Smooth muscle cell (in vitro differentiated cells): Measurements from ENCODE around the gene DMD. TPM values are rescaled to one million over a fixed set of nuclear protein-coding genes. Genes with fewer than 3 reads are reported as not detected.

Experiments
- DNase-seq: peaks from one replicate; lab custom pipeline; 2025; ENCODE audit not compliant: unreplicated experiment; lab: John Stamatoyannopoulos, UW
- H2AFZ ChIP-seq: fragments of 200-600 bp; sonication (generic); 2 replicates; pipeline ENCODE4 v1.6.0; 2016; ENCODE audit warnings: antibody characterized with exemption, low read depth, mild to moderate bottlenecking
- H3F3A ChIP-seq: fragments of 200-600 bp; sonication (generic); 2 replicates; pipeline ENCODE4 v1.6.0; 2017; ENCODE audit warnings: antibody characterized with exemption, low read depth
- H3K27ac ChIP-seq: fragments of 200-600 bp; sonication (generic); 2 replicates; pipeline ENCODE4 v1.5.1; 2016; ENCODE audit warnings: low read depth, mild to moderate bottlenecking
- H3K27me3 ChIP-seq: fragments of 200-600 bp; sonication (generic); 2 replicates; pipeline ENCODE4 v1.6.1; 2016; ENCODE audit warnings: low read depth, mild to moderate bottlenecking
- H3K36me3 ChIP-seq: fragments of 200-600 bp; sonication (generic); 2 replicates; pipeline ENCODE4 v1.5.1; 2016; ENCODE audit warnings: low read depth
- H3K4me1 ChIP-seq: fragments of 200-600 bp; sonication (generic); 2 replicates; pipeline ENCODE4 v1.5.1; 2016; ENCODE audit warnings: low read depth
- H3K4me2 ChIP-seq: fragments of 200-600 bp; sonication (generic); 2 replicates; pipeline ENCODE4 v1.6.0; 2016; ENCODE audit warnings: mild to moderate bottlenecking
- H3K4me3 ChIP-seq: fragments of 200-600 bp; sonication (generic); 2 replicates; pipeline ENCODE4 v1.5.1; 2016; ENCODE audit warnings: mild to moderate bottlenecking
- H3K79me2 ChIP-seq: fragments of 200-600 bp; sonication (generic); 2 replicates; pipeline ENCODE4 v1.6.0; 2016; ENCODE audit warnings: low read depth, mild to moderate bottlenecking
- H3K9ac ChIP-seq: fragments of 200-600 bp; sonication (generic); 2 replicates; pipeline ENCODE4 v1.6.0; 2016; ENCODE audit warnings: low read depth
- H3K9me3 ChIP-seq: fragments of 200-600 bp; sonication (generic); replicated peaks from 2 replicates; pipeline ENCODE4 v1.5.1; 2016; ENCODE audit warnings: low read depth
- H4K20me1 ChIP-seq: fragments of 200-600 bp; sonication (generic); 2 replicates; pipeline ENCODE4 v1.6.0; 2016; ENCODE audit warnings: low read depth
- CTCF ChIP-seq: fragments of 200-600 bp; sonication (generic); IDR thresholded peaks from 2 replicates; pipeline ENCODE4 v1.5.1; 2017; ENCODE audit warnings: borderline replicate concordance, mild to moderate bottlenecking, antibody characterized with exemption; ENCODE audit not compliant: insufficient read depth, poor library complexity, severe bottlenecking
- WGBS: methylation state at CpG from one replicate; pipeline ENCODE4 v1.1.7; 2016; ENCODE audit warnings: low lambda C conversion rate; 5-methylcytosine and 5-hydroxymethylcytosine counted together
- polyA plus RNA-seq: library from polyadenylated mRNA; unstranded; fragments of >200 nt; fragmentation: Nextera tagmentation; extraction: Ambion mirVana; gene quantifications from 2 replicates; pipeline ENCODE4 v1.2.1, GENCODE V29; 2016
- total RNA-seq: library from RNA; depleted of rRNA; stranded (reverse); fragments of >200 nt; gene quantifications from 2 replicates; pipeline ENCODE4 v1.2.3, GENCODE V29; 2014

DMD gene
- total and polyA plus RNA-seq, 2 experiments from 2014 or later, result 12.3 to 12.6 TPM

DNA sequence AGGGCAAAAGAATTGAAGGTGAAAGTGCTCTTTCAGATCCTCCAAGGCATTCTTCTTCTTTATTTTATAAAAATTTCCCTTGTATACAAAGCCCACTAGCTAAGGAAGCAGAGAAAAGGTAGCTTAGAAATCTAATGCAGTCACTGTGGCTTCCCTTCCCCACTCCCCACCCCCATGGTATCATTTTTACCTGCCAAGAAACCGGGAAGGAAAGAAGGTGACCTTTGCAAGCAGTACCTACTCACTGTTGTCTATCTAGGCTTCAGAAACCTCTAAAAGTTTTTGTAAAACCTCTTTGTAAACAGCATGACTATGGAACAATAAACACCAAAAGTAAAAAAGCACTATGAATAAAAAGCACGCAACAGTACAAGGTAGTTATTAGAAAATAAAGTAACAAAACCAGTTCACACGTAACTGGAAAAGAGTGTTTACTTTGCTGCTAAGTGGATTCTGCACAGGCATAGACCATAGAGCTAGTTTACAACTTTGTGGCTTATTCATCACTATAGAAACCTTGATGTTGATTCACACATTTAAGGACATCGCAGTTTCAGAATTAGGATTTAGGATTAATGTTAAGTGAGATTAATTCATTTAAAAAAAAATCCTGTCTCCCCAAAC, 2029.9 kb downstream of the DMD start:
- no peaks in the 10 kb centered on the region for H3K27me3 ChIP-seq
- TF ChIP-seq CTCF, result no peak
- no peak for DNase-seq
- H3K4me3 ChIP-seq, result no peak overlapping the region
- H4K20me1 ChIP-seq, result no peaks in the 10 kb centered on the region
- H2AFZ ChIP-seq, result no peak overlapping the region
- no peaks in the 10 kb centered on the region for H3K79me2 ChIP-seq
- WGBS, result 67% methylated on average over 4 of the region's 4 CpGs
- H3K4me2 ChIP-seq, result no peak overlapping the region
- H3K9me3 ChIP-seq, result no peaks in the 10 kb centered on the region
- H3K36me3 ChIP-seq, result no peaks in the 10 kb centered on the region
- no peak overlapping the region for H3K9ac ChIP-seq
- no peak overlapping the region for H3K27ac ChIP-seq
- no peaks in the 10 kb centered on the region for H3F3A ChIP-seq
- no peaks in the 10 kb centered on the region for H3K4me1 ChIP-seq

- Histone ChIP-seq H3K9ac (no peak overlapping the region), H3K27ac (no peak overlapping the region), H3K36me3 (no peaks in the 10 kb centered on the region), H3F3A (no peaks in the 10 kb centered on the region), H3K4me3 (no peak overlapping the region), H3K27me3 (no peaks in the 10 kb centered on the region), H4K20me1 (no peaks in the 10 kb centered on the region), H3K9me3 (no peaks in the 10 kb centered on the region), H3K4me1 (no peaks in the 10 kb centered on the region), H2AFZ (no peak overlapping the region), H3K79me2 (no peaks in the 10 kb centered on the region), H3K4me2 (no peak overlapping the region)
- no peak for DNase-seq
- WGBS, result 77% methylated on average over 4 of the region's 4 CpGs
- TF ChIP-seq CTCF, result no peak
Observed at GRCh38 chrX:31179203-31179602, 2032.1 kb downstream of the DMD start.

GRCh38 chrX:31178769-31179125, 2032.6 kb downstream of the DMD start:
- no peaks in the 10 kb centered on the region for H3K27me3 ChIP-seq
- H3K27ac ChIP-seq, result no peak overlapping the region
- no peaks in the 10 kb centered on the region for H3F3A ChIP-seq
- H3K4me3 ChIP-seq, result no peak overlapping the region
- no peak for DNase-seq
- H3K4me1 ChIP-seq, result no peaks in the 10 kb centered on the region
- TF ChIP-seq CTCF, result no peak
- H2AFZ ChIP-seq, result no peak overlapping the region
- WGBS, result 60% methylated on average over 2 of the region's 2 CpGs
- H3K36me3 ChIP-seq, result no peaks in the 10 kb centered on the region
- H3K9ac ChIP-seq, result no peak overlapping the region
- no peaks in the 10 kb centered on the region for H3K9me3 ChIP-seq
- no peak overlapping the region for H3K4me2 ChIP-seq
- no peaks in the 10 kb centered on the region for H4K20me1 ChIP-seq
- no peaks in the 10 kb centered on the region for H3K79me2 ChIP-seq

DNA sequence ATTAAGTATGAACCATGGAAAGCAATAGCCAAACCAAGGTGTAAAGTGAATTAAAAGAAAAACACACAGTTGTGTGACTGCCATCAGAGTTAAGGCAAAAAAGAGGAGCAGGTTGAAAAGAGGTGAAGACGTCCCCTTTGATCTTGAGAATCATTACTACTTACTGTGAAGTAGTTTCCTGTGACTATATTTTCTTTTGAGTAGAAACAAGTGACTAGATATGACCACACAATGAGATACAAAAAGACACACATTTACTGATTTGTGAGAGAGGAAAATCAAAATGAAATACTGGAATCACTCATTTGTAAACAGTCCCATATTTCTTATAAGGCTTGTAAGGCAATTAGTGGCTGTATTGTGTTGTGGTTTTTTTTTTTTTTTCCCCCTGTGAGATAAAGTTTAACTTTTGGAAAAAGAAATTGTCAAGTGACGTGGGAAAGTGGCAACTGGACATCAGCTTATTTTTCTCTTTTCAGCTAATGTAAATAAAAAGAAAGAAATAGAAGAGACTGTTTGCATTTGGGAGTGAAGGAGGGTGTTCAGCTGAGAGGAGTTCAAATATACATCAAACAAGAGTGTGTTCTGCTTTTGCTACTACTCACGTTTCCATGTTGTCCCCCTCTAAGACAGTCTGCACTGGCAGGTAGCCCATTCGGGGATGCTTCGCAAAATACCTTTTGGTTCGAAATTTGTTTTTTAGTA, 2033.1 kb downstream of the DMD start:
- Histone ChIP-seq H2AFZ (no peak overlapping the region), H3K9ac (no peak overlapping the region), H3K79me2 (no peaks in the 10 kb centered on the region), H3F3A (no peaks in the 10 kb centered on the region), H3K4me2 (no peak overlapping the region), H3K9me3 (no peaks in the 10 kb centered on the region), H3K4me1 (no peaks in the 10 kb centered on the region), H3K36me3 (no peaks in the 10 kb centered on the region), H3K27ac (no peak overlapping the region), H3K4me3 (no peak overlapping the region), H3K27me3 (no peaks in the 10 kb centered on the region), H4K20me1 (no peaks in the 10 kb centered on the region)
- TF ChIP-seq CTCF, result no peak
- WGBS, result 72% methylated on average over 6 of the region's 6 CpGs
- DNase-seq, result no peak
